Calu3 (cell line): Measurements from ENCODE around the gene RRP1. TPM values are rescaled to one million over a fixed set of nuclear protein-coding genes. Genes with fewer than 3 reads are reported as not detected.

Experiments used
- BruUV-seq: library from RNA; stranded (reverse); fragments of 400-500 nt; replicated peaks from 2 replicates; lab custom pipeline; 2021; lab: Mats Ljungman, UMichigan
- CTCF ChIA-PET: fragments of 300-600 bp; sonication (Branson Sonifier 250); formaldehyde crosslinking; loops from one replicate; lab custom pipeline; 2022; ENCODE audit warnings: antibody characterized with exemption; lab: Charles Lee
- DNase-seq: peaks from one replicate; pipeline ENCODE4 v3.0.0; 2022
- H3K27ac Mint-ChIP-seq: one replicate; pipeline ENCODE4 v1.8.0; 2022; ENCODE audit warnings: mixed read lengths; ENCODE audit not compliant: unreplicated experiment
- H3K27me3 Mint-ChIP-seq: one replicate; pipeline ENCODE4 v1.8.0; 2022; ENCODE audit warnings: mixed read lengths; ENCODE audit not compliant: unreplicated experiment
- H3K36me3 Mint-ChIP-seq: one replicate; pipeline ENCODE4 v1.8.0; 2022; ENCODE audit warnings: mild to moderate bottlenecking, moderate library complexity, mixed read lengths; ENCODE audit not compliant: insufficient read depth, unreplicated experiment
- H3K4me1 Mint-ChIP-seq: one replicate; pipeline ENCODE4 v1.8.0; 2022; ENCODE audit warnings: mild to moderate bottlenecking, low read depth, mixed read lengths; ENCODE audit not compliant: unreplicated experiment
- H3K4me3 Mint-ChIP-seq: one replicate; pipeline ENCODE4 v1.8.0; 2022; ENCODE audit warnings: mild to moderate bottlenecking, low read depth, moderate library complexity, mixed read lengths; ENCODE audit not compliant: unreplicated experiment
- H3K9me3 Mint-ChIP-seq: one replicate; pipeline ENCODE4 v1.8.0; 2022; ENCODE audit warnings: low read depth, mixed read lengths; ENCODE audit not compliant: unreplicated experiment
- intact Hi-C: fragments of 100-400 bp; cut with micrococcal nuclease; formaldehyde crosslinking; loops from one replicate; pipeline ENCODE4 v1.10.0; 2022; ENCODE audit not compliant: unreplicated experiment
- total RNA-seq: library from RNA; stranded (reverse); gene quantifications from 2 replicates; pipeline ENCODE4 v1.2.3, GENCODE V29; 2022
- TF ChIP-seq, protein P1 (sequence below): fragments of 200-600 bp; IDR thresholded peaks from one replicate; pipeline ENCODE4 v1.8.0; 2022; ENCODE audit warnings: antibody characterized with exemption; ENCODE audit not compliant: unreplicated experiment

RRP1 gene
- total RNA-seq, 1 experiment from 2014 or later: 37.2 TPM

DNA sequence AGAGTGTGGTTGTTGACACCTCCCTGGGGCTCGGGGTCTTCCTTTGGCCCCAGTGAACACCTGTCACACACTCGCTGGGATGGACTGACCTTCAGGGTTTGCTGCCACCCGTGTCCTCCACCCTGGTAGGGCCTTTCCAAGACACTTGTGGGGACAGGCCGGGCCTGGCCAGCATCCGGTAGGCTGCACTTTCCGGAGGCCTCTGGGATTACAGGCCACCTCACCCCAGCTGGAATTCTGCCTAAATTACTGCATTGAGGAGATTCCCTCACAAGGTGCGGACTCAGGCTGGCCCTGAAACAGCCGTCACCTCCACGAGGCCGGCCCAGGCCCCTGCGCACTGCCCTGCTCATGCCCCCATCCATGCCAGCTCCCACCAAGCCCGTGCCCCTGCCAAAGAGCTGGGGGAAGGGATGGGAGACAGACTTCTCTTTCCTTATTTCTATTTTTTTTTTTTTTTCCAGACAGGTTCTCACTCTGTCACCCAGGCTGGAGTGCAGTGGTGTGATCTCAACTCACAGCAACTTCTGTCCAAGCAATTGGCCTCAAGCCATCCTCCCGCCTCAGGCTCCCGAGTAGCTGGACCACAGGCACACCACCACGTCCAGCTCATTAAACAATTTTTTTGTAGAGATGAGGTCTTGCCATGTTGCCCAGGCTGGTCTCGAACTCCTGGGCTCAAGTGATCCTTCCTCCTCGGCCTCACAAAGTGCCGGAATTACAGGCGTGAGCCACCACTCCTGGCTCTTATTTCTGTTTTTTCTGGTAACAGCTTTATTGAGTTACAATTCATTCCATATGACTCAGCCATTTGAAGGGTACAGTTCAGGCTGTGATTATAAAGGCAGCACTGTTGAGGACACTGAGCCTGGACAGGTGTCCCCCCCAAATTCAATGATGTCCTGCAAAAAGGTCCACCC, 24.5 kb upstream of the RRP1 start:
- no peaks in the 10 kb centered on the region for H3K9me3 Mint-ChIP-seq
- H3K27me3 Mint-ChIP-seq: no peaks in the 10 kb centered on the region
- peaks cover 19% of the 10 kb centered on the region for H3K4me1 Mint-ChIP-seq
- intact Hi-C loops: no loop called here
- CTCF ChIA-PET: no interaction called here
- TF ChIP-seq, protein P1, sequence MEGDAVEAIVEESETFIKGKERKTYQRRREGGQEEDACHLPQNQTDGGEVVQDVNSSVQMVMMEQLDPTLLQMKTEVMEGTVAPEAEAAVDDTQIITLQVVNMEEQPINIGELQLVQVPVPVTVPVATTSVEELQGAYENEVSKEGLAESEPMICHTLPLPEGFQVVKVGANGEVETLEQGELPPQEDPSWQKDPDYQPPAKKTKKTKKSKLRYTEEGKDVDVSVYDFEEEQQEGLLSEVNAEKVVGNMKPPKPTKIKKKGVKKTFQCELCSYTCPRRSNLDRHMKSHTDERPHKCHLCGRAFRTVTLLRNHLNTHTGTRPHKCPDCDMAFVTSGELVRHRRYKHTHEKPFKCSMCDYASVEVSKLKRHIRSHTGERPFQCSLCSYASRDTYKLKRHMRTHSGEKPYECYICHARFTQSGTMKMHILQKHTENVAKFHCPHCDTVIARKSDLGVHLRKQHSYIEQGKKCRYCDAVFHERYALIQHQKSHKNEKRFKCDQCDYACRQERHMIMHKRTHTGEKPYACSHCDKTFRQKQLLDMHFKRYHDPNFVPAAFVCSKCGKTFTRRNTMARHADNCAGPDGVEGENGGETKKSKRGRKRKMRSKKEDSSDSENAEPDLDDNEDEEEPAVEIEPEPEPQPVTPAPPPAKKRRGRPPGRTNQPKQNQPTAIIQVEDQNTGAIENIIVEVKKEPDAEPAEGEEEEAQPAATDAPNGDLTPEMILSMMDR: no peak
- DNase-seq: no peak
- peak overlapping the region; percentile 44 for H3K27ac Mint-ChIP-seq
- H3K4me3 Mint-ChIP-seq: no peak overlapping the region
- peaks cover 52% of the 10 kb centered on the region for H3K36me3 Mint-ChIP-seq
- no TSS peak for BruUV-seq

DNA sequence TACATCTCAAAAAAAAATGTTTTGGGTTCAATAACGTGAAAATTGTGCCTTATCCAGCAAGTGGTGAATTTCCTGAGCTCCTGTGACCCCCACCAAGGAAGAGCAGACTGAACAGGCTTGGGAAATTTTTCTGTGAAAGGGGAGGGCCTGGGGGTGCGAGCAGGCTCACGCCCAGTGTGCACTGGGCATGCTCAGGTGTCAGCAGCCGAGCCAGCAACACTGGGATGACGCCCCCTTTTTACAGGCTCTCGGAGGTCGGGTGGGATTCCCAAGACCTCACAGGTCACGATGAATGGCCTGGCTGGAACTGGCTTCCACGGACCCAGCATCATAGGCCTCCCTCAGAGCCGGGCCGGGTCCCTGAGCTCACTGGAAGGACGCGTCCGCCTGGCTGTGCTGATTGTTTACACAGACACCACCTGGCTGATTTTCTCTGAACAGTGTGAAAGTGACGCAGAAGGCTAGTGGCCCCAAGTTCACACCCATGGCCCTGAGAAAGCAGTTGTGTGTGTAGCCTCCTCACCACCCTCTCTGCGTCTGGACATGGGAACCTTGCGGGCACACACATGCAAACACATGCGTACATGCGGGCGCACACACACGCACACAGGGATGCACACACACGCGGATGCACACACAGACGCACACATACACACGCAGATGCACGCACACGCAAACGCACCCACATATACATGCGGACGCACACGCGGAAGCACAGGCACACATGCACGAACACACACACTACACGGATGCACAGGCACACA, 22.5 kb upstream of the RRP1 start:
- Mint-ChIP-seq H3K4me1 (peaks cover 19% of the 10 kb centered on the region), H3K9me3 (no peaks in the 10 kb centered on the region), H3K27ac (peak overlapping the region; percentile 99), H3K36me3 (peaks cover 56% of the 10 kb centered on the region), H3K4me3 (no peak overlapping the region), H3K27me3 (no peaks in the 10 kb centered on the region)
- TF ChIP-seq, protein P1: no peak
- CTCF ChIA-PET: no interaction called here
- no TSS peak for BruUV-seq
- no peak for DNase-seq
- intact Hi-C loops: no loop called here

DNA sequence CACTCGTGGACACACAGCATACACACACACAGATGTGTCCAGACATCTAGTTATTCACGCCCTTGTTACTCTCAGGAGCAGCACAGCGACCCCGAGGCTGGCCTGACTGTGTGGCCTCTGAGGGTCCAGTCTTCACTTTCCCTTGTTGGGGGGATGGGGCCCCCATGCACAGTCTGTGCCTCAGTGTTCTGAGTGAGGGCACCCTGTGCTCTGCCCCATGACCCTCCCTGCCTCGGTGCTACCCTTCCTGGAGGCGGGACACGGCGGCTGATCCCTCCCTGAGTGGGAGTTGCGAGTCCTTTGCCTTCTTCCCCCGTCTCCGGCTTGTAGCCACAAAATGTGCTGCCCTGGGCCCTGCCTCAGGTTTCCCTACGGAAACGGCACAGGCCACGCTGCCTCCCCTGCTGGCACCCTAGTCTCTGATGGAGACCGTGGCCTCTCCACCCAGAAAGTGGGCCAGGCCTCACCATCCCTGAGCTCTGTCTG, 21.8 kb upstream of the RRP1 start:
- TF ChIP-seq, protein P1: no peak
- CTCF ChIA-PET: no interaction called here
- H3K27ac Mint-ChIP-seq: peak overlapping the region; percentile 99
- H3K4me1 Mint-ChIP-seq: peaks cover 19% of the 10 kb centered on the region
- no peak for DNase-seq
- H3K36me3 Mint-ChIP-seq: peaks cover 60% of the 10 kb centered on the region
- no peaks in the 10 kb centered on the region for H3K27me3 Mint-ChIP-seq
- no TSS peak for BruUV-seq
- no peaks in the 10 kb centered on the region for H3K9me3 Mint-ChIP-seq
- intact Hi-C loops: no loop called here
- H3K4me3 Mint-ChIP-seq: peak overlapping the region; percentile 54

DNA sequence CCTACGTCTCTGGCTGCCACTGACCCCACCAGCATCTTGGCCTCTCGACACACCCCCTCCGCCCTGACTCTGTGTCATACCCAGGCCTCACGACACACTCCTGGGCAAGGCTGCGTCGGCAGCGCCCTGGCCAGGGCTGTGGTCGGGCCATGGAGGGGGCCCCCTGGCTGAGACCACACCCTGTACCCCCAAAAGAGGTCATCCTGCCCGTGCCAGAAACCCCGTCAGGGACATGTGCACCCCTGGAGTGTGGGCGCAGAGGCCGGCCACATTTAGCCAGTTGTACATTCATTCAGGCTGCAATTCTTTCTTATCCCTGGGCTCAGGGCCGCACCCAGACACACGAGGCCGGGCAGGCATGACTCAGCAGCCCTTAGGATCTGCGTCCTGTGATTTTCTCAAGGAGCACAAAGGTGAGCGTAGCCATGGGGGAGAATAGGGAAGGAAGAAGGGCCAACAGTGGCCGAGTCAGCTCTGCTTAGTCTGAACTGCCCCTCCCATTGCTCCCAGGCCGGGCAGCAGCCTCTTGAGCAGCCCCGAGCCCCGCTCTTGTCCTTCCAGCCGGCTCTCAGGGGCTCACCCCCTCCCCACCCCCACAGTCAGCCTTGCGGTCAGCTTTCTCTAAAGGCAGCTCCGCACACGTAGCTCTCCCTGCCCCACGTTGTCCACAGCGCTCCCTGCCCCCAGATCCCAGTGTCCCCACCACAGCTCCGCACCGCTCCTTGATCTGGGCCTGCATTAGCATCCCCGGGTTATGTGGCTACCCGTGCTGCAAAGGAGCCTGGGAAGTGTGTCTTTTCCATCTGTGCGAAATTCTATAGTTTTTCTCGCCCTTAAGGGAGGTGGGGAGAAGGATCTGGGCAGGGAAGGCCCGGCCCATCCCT, 21.2 kb upstream of the RRP1 start:
- H3K27me3 Mint-ChIP-seq: no peaks in the 10 kb centered on the region
- peaks cover 19% of the 10 kb centered on the region for H3K4me1 Mint-ChIP-seq
- intact Hi-C loops: no loop called here
- DNase-seq: peak; percentile 74
- CTCF ChIA-PET: interaction anchor here (0.6 kb wide), 1 partner anchor 9 kb away, joined by 4 read pairs; no protein-coding TSS in a partner anchor
- peak overlapping the region; percentile 99 for H3K27ac Mint-ChIP-seq
- TF ChIP-seq, protein P1: no peak
- no peaks in the 10 kb centered on the region for H3K9me3 Mint-ChIP-seq
- H3K4me3 Mint-ChIP-seq: peak overlapping the region; percentile 54
- peaks cover 58% of the 10 kb centered on the region for H3K36me3 Mint-ChIP-seq
- BruUV-seq: no TSS peak
